ENCODE measurements around the gene CLDN18.

Gene CLDN18

DNA sequence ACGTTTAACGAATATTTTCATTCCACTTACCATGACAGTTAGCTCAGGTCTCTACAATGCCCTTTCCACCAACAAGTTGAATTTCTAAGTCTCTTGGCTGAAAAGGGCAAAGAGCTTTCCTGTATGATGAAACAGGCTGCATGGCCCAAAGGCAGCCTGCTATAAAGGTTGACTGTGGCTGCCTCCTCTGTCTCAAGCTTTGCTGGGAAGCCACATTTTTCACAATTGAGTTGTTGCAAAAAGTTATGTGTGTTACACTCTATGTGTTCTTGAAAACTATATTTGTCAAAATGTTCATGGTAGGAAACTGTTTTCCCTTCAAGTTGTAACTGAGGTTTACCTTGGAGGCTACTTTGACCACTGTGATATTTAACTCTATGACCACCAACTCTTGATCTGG is 56.0 kb downstream of the CLDN18 start:
- no peak for DNase-seq

DNA sequence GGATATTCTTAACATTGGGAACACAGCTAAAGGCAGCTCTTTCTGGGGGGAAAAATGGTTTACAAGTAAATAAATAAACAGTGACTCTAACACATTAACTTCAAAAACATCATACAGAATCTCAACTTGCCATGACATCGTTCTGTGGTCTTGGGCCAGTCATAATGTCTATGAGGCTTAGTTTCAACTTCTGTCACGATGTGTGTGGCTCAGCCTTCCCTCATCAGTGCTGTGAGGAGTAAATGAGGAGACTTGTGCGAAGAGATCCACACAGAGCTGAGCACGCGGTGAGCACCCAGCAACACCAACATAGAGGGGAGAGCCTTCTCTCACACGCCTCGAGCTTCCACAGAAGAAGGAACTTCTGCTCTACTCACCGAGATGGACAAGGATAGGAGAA is 56.4 kb downstream of the CLDN18 start:
- DNase-seq, result no peak

DNA sequence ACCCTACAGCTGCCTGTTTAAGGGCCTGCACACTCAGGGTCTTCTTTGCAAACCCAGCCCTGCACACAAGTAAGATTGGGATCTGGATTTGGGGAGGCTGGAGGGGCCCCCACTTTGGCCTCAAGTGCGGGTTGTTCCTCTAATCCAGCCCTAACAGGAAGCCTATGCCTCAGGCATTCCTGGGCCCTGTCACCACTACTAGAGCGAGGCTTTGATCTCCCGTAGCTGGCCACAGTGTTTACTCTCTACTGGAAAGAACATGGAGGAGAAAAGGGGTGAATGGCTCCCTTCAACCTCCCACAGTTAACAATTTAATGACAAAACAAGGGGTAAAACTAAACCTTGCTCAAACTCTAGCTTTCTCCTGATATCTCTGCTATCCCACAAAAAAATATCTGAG is 57.0 kb downstream of the CLDN18 start:
- DNase-seq, result no peak

DNA sequence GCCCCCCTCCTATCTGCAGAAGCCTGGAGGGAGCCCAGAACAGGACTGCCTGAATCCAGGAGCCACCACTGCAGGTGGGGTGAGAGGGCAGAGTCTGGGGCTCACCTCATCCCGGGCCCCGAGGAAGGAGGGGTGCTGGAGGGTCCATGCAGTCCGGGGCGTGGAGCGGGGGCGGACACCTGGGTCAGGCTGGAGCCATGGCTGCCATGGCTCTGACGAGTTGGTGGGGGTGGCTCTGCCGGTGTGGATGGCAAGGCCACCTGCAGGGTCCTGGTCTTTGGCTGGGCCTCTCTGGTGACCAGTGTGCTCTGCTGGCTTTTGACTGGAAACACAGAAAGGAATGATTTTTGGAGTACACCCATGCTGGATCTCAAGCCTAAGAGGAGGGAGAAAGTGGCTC is 58.1 kb downstream of the CLDN18 start:
- DNase-seq, result no peak

DNA sequence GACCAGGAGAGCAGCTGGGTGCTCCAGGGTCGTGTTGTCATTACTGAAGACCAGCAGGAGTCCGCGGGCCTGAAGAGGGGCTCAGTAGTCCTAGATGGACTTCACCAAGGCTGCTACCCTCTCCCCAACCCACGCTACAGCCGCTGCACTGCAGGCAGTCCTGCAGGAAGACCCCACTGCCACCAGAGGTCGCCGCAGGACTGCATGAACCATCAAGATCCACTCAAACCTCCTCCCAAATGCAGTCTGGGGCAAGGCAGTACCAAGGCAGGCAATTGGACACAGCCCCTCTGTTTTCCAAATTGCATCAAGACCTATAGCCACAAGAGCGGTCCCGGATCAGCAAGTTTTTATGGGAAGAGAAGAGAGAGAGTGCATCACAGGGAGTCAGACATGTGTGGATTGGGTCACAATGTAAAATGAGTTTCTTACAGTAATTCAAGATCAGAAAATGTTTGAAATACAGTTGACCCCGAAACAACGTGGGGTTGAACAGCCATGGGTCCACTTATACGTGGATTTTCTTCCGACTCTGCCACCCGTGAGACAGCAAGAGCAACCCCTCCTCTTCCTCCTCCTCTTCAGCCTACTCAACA is 58.7 kb downstream of the CLDN18 start:
- no peak for DNase-seq

DNA sequence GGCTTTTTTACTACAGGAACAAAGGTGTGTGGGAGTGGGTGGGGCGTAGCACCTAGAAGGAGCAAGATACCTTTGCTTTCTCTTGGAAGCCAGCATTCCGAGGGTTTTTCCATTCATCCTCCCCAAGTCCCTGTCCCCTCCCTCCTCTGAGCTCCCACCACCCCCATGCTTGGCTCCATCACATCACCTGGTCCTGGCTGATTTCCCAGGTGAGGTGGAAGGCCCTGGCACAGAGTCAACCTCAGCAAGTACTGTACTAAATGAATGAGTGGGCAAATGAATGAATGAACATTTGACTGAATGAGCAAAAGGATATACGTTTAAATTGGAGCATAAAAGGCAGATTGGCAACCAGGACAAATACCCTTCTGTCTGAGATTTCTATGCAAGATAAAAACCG is 60.0 kb downstream of the CLDN18 start:
- no peak for DNase-seq

DNA sequence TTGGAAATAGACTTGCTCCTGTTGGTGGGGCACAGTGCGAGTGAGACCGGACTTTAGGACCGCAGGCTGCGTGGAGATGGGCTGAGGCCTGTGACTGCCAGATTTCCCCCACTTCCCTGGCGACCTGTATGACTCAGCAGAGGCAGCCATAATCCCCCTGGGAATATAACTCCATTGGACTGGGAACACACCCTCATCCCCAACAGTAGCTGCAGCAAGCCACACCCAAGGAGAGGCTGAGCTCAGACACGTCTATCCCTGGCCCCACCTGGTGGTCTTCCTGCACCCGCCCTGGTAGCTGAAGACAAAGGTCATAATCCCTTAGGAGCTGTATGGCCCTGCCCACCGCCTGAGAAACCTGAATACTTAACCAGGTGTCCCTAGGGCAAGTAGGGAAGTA is 62.8 kb downstream of the CLDN18 start:
- no peak for DNase-seq

DNA sequence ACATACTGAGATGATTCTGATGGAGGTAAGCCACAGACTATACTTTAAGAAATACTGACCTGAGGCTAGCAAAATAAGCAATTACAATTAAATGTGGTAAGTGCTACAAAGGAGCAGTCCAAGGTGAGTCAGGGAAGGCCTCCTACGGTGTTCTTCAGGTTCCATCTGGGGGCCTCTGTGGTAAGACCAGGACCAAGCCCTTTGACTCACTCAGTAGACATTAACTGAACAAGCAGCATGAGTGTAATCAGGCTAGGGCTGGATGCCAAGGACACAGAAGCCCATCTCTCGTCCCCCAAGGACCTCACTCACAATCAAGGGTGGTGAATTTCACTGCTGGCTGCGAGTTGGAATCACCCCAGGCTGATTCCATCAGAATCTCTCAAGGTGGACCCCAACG is 68.1 kb downstream of the CLDN18 start:
- DNase-seq, result peak; percentile 69

DNA sequence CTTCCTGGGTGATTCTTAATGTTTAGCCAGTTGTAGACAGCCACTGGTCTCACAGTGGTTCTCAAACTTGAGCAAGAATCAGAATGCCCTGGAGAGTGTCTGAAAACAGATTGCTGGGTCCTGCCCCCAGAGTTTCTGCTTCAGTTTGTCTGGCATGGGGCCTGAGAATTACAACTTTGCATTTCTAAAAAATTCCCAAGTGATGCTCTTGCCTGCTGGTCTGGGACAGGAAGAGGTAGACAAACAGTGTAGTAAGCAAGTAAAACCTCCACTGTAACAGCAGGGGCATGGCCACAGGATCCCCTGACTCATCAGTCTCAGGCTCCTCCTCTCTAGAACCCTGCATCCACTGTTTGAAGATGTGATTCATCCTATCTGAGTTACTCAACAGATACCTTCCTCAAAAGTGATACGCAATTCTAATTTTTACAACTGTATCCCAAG is 69.0 kb downstream of the CLDN18 start:
- DNase-seq, result peak; percentile 97

DNA sequence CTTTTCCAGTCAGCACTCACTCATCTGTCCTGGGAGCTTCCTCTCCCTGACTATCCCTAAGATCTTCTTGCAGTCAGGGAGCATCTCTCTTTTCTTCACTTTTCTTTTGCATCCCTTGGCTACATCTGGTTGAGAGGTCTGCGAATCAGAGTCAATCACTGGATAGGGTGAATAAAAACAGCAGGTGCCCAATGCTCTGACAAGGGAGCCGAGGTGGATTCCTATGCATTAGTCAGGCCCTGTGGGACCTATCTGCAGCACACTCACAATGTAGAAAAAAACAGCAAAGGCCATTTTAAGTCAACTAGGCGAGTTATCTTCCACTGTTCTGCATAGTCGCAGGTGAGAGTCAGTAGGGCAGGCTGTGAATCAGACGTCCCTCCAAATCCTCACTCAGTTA is 69.9 kb downstream of the CLDN18 start:
- DNase-seq, result peak; percentile 19

DNA sequence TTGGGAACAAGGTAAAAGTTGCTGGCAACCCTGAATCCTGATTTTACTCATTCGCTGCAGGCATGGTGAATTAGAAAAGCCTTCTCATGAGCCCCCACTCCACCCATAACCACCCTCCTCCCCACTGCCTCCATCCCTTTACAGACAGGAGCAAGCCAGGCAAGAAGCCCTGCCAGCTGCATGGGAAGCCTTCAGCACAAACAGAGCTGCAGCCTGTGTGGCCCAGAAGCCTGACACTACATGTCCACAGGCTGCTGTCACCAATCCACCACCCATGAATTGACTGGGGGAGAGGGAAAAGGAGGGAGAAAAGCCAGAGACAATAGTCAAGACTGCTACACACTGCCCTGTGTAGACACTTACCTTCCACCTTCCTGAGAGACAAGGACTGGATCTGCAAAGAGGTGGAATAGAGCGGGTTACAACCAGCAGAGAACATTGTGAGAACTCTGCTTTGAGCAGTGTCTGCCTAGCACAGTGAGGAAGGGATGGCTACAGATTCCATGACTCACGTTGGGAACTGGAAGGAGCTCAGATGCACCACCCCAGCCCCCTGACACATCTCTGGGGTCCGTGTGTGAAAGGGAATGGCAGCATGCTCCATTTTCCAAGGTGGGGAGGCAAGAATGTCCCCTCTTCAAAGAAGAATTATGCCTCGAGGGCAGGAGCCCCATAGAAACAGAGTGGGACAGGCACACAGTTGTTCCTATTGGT is 71.6 kb downstream of the CLDN18 start:
- peak; percentile 71 for DNase-seq

DNA sequence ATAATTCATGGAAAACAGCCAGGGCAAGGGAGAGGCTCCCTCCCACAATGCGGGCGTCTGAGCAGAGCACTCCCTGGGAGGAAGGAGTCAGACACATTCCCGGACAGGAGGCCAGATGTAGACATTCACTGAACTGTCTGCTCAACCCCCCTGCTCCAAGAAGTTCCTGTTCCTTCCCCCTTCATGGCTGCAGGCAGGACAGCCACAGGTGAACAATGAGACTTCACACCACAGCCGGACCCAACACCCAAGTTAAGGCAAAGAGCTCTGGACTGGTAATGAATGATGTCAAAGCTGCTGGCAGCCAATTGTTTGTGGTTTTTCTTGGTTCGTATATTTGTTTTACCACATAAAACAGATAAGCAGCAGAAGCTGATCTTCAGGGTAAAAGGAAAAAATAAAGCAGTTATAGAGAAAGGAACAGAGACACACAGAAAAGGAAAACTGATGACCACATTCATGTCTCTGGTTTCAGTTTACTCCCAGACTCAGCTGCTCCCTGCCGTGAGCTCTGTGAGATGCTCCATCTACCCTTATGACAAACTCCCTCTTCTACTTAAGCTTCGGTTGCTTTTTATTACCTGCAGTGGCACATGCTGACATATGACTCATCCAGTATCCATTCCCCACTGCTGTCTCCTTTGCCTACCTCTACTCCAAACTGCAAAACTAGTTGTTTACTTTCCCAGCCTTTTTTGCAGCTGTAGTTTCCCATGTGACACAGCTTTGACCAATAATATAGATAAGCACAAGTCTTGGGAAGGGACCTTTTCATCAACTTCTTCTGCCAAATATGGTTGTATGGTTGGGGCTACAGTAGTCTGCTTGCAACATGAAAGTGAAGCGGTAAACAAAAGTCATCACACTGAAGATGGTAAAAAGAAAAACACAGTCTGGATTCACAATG is 72.4 kb downstream of the CLDN18 start:
- DNase-seq, result peak; percentile 96

DNA sequence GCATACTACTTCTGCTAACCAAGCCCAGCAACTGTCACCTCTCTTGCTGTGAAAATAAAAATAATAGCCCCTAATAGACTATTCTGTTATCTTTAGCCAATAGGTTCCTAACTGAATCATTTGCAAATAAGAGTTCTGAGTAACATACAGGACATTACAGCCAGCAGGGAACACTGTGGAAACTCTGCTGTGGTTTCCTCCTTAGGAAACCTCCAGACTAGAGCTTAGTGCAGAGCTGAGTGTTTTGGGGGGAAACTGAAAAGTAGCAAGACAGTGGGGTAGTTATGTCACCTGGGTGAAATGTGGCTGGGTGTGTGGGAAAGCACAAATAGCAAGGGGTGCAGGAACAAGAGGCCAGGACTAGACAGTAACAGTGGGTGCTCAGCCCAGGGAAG is 73.0 kb downstream of the CLDN18 start:
- DNase-seq, result peak; percentile 13

All from NCI-H226 (cell line).